Measurements from ENCODE around the gene MFSD2B.

DNA sequence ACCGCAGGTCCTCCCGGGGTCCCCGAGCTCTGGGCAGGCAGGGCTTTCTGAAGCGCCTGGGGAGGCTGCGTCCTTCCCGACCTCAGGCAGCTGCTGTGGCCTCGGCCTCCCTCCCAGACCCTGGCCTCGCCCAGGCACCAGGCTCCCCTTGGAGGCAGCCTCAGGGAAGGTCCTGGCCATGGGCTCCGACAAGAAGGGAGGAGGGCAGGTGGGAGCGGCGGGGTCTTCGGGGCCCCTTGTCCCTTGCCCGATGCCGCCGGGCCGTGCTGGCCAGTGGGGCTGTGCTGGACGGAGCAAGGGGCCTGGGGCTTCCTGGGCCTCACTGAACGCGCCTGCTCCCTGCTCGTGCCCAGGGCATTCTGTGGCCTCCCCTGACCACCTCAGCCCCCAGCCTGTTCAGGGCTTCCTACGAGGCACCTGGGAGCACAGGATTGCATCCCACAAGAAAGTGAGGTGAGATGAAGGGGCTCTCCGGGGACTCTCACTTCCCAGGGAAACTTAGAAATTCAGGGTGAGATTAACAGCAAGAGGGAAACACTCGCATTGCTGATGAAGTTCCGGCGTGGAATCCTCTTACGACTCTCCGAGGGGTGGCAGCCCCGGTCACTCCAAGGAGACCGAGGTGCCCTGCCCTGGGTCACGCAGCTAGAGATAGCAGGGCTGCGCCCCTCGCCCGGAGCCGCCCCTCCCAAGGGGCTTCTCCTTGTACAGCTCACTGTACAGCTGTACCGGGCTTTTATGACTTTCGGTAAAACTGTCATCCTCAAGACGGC is 778 bp downstream of the MFSD2B start:
- no peak for TF ChIP-seq POLR2AphosphoS5 (IDR thresholded peaks at IDR 0.05; ENCODE audit: low read depth, low read length)
- TF ChIP-seq POLR2A (IDR thresholded peaks at IDR 0.05; ENCODE audit: low read depth, low read length), result no peak

All from GM12892 (cell line).